HG03520 (cell line): ENCODE measurements around the gene ADGRF4.
"Not testable (repeated sequence)": the region's sequence is repeated elsewhere in the genome, so short reads cannot be mapped to it uniquely, and the experiment has no call there.

Source experiments
- ATAC-seq: cut with Tn5 transposase; IDR thresholded peaks from one replicate; pipeline ENCODE4 v1.9.1; 2021; ENCODE audit warnings: mild to moderate bottlenecking, moderate library complexity; ENCODE audit not compliant: unreplicated experiment

The ADGRF4 gene

DNA sequence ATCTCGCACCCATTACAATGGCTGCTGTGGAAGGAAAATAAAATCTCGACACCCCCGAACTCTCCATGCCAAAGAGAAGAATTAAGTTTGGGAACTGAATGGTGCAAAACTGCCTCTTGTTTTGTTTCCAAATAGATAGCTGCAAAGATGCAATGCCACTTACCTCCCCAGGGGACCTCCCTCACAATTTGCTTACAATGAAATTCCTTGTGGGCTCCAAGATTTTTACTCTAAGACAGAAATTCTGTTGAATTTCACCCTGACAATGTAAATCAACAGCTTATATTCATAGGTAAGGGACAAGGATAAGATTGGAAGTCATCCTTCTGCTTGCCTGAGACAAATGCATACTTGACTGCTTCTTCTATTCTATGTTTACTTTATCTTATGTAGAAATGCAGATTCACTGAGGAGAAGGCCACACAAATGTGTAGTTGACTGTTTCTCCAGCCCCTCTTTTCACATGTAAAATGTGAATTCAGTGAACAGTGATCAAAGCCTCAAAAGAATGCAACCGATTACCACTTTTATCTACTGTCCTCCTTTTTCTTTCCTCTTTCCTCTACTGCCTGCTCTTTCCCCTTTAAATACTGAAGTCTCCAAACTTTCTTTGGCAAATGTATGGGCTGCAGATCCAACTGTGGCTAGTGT, 36.6 kb downstream of the ADGRF4 start:
- ATAC-seq = no peak

DNA sequence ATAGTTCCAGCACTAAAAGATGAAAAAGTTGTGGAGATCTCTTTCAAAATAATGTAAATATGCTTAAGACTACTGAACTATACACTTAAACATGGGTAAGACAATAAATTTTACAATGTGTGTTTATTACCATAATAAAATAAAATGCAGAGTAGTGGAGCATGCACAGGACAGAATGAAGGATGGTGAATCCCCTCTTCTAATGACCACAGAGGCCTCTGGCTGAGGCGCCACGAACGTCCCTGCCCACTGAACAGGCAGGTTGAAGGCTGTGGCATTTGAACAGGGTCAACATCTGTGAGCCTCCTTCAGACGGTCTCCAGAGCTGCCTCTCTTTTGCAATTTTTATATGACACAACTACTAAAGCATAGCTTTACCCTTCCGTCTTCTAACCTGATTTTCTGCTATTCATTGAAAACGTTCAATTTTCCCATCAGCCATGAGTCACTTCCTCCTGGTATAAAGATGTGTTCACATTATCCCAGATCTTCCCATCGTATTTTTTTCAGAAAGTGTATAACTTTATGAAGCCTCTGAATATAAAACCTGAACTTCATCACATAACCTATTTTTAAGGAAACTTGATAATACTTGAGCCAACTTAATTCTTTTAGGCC, 37.8 kb downstream of the ADGRF4 start:
- ATAC-seq = no peak

DNA sequence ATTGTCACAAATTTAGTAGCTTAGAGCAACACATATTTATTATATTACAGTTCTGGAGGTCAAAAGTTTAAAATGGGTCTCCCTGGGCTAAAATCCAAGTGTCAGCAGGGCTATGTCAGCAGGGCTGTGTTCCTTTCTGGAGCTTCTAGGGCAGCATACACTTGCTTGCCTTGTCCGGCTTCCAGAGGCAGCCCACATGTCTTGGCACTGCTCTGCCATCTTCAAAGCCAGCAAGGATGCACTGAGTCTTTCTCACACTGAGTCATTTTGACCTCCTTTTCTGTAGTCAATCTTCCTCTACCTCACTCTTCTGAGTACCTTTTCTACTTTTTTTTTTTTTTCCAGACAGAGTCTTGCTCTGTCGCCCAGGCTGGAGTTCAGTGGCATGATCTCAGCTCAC, 39.0 kb downstream of the ADGRF4 start:
- ATAC-seq = no peak

DNA sequence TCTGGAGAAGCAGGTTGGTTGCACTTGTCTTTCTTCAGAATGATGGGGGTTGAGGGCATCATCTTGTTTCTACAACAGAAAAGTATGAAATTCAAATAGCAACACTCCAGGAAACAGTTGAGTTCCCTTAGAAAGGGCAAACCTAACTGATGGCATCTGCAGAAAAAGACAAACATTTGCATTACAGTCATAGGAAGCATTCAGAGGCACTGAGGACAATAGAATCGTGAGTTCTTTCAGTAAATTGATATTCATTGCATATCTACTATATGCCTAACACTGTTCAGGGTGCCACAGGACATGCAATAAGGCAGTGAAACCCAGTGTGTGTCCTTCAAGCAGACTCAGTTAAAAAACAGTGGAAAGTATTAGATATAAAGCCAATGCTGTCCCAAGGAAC, 42.3 kb downstream of the ADGRF4 start:
- ATAC-seq = no peak

DNA sequence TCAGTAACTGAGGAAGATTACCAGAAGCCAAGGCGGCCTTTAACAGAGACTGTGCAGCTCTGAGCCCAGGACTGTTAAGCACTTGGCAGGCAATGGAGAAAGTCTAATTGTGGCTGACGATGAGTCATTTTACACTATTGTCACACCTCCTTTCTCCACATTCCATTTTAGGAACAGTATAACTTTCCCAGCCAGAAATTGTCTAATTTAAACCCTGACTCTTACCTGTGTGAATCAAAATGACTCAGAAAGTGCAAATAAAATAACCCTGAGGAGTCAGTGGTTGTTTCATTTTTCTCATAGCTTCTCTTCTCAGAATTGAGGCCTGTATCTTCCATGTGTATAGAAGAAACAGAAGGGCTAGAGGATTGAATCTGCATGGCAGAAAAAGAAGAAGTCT, 43.4 kb downstream of the ADGRF4 start:
- ATAC-seq = no peak

DNA sequence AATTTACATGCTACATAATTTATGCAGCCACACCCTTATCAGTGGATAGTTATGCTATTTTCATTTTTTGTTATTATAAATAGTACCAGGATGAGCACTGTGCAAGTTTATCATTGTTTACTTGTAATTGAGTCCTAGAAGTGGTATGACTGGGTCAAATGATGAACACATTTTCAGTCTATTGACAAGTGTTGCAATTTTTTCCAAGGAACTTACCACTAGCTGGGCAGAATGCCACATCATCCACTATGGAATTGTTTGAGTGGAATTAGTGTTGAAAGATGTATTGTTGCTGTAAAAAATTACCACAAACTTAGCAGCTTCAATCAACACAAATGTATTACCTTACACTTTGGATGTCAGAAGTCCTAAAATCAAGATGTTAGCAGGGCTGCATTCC, 45.4 kb downstream of the ADGRF4 start:
- ATAC-seq = no peak

DNA sequence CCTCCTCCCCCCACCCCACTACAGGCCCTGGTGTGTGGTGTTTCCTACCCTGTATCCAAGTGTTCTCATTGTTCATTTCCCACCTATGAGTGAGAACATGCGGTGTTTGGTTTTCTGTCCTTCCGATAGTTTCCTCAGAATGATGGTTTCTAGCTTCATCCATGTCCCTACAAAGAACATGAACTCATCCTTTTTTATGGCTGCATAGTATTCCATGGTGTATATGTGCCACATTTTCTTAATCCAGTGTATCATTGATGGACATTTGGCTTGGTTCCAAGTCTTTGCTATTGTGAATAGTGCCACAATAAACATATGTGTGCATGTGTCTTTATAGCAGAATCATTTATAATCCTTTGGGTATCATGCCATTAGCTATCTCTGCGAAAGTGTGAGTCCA, 46.9 kb downstream of the ADGRF4 start:
- not testable (repeated sequence) for ATAC-seq

DNA sequence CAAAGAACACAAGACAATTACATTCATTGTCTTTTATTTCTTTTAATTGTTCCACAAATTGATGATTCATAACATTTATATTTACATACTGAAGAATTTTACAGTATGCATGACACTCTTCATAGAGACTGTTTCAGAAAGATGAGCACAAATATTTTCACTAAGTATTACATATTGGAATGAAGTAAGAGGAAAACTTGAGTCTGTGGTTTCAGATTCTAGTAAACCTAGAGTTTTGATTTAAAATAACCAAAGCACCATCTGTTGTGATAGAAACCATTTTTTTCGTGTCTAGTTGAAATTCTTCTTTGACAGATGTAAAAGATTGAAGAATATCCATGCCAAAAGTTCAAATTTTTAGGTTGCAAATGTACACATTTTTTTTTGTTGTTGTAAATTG, 51.4 kb downstream of the ADGRF4 start:
- ATAC-seq = no peak

DNA sequence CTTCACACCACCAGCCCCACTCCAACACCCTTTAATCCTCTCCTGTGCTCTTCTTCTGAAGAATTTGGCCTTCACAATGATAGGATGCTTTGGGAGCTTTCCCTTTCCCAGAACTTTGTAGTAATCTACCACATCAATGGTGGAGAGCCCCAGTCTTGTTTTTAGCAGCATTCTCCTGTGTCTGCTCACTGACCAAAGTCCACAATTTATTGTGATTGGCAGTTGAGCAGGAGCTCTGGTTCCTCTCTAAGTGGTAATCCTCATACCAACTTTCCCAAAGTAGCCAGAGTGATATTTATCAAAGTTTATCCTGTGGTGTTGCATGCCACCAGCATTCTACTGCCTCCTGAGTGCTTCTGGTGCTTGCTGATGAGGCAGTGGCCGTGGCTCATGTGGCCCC, 54.4 kb downstream of the ADGRF4 start:
- no peak for ATAC-seq

DNA sequence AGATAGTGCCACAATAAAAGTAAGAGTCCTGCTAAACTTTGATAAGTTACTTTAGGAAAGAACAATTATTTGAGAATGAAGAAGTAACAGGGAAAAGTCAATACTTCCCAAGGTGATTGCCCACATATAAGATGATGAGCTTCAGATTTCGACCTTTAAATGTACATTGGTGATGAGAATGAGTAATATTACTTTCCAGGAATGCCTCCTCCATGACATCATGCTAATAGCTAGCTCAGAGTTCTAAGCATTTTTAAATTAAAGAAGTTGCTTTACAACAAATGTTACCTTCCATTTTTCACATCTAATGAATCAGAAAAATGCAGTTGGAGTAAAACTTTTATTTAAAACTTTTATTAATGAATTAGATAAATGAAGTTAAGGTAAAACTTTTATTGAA, 61.0 kb downstream of the ADGRF4 start:
- ATAC-seq = no peak

DNA sequence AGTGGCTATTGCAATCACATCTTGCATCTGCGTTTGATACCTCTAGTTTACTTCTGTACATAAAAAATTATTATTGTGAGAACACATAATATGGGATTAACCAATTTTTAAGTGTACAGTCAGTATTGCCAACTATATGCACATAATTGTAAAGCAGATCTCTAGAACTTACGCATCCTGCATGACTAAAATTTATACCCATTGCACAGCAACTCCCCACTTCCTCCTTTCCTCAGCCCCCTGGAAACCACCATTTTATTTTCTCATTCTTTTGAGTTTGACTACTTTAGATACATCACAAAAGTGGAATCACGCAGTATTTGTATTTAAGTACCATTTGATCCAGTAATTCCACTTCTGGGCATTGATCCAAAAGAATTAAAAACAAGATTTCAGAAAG, 64.1 kb downstream of the ADGRF4 start:
- no peak for ATAC-seq

DNA sequence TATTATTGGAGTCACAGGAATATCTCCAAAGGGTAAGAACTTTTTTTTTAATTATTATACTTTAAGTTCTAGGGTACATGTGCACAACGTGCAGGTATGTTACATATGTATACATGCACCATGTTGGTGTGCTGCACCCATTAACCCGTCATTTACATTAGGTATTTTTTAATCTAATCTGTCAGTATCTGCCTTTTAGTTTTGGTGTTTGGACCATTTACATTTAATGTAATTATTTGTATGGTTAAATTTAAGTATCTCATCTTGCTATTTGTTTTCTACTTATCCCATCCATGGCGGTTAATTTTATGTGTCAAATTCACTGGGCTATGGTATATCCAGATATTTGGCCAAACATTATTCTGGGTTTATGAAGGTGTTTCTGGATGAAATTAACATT, 68.1 kb downstream of the ADGRF4 start:
- no peak for ATAC-seq

DNA sequence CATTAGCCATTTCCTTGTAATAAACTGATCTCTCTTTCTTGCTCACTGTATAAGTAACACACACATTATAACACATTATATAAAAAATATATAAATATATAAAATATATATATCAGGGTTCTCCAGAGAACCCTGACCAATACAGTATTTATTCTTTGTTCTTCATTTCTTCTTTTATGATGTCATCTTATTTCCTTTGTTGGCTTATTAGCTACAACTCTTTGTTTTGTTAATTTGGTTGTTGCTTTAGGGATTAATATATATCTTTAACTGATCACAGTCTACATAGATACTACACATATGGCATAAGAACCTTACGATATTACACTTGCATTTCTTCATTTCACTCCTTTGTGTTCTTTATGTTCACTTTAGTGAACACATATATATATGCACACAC, 68.7 kb downstream of the ADGRF4 start:
- ATAC-seq = no peak

DNA sequence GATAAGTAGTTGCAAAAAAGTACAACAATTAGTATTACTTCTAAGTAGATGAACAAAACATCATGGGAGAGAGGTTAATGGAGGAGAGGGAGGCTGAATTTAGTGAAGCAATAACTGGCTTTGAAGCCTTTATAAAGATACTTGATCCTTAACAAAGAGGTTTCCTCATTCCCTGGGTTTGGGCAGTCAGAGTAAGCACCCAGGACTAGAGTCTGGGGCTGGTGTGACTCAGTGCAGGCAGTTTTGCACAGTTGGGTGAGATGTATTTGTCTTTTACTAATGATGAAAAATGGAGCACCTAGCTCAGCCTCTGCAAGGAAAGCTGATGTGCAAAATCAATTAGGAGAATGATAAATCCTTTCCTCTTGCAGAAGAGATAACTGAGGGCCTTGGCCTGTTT, 71.6 kb downstream of the ADGRF4 start:
- ATAC-seq = no peak
